Gastrocnemius medialis (tissue), 4 donors: Measurements from ENCODE around the gene NOL12. TPM values are rescaled to one million over a fixed set of nuclear protein-coding genes. Genes with fewer than 3 reads are reported as not detected.

Source experiments
- ATAC-seq, 2 donors: fragments of 150-250 bp; one replicate each; pipeline ENCODE4 v1.9.1; 2016
- DNase-seq, 2 donors: peaks; one replicate each; pipeline ENCODE4 v3.0.0-alpha.2; 2019
- H3K27ac ChIP-seq, 4 donors: fragments of 200-600 bp; sonication (generic); 1 replicate in 1 of 4; 2 replicates in 3 of 4; pipeline ENCODE4 v1.5.1; 2016 to 2018; ENCODE audit warnings: mild to moderate bottlenecking in 2 of 4, moderate library complexity in 1 of 4
- H3K27me3 ChIP-seq, 3 donors: fragments of 200-600 bp; sonication (generic) in 2 of 3; 1 replicate in 1 of 3; 2 replicates in 2 of 3; pipeline versions ENCODE4 v1.5.1 to v1.6.0; 2016 to 2019; ENCODE audit warnings: mild to moderate bottlenecking in 1 of 3, moderate library complexity in 1 of 3
- H3K36me3 ChIP-seq, 2 donors: fragments of 200-600 bp; sonication (generic) in 1 of 2; one replicate each; pipeline ENCODE4 v1.5.1; 2017 to 2018
- H3K4me1 ChIP-seq, 2 donors: fragments of 200-600 bp; sonication (generic) in 1 of 2; one replicate each; pipeline ENCODE4 v1.5.1; 2016 to 2017; ENCODE audit warnings: mild to moderate bottlenecking in 2 of 2
- H3K4me3 ChIP-seq, 4 donors: fragments of 200-600 bp; sonication (generic) in 3 of 4; 1 replicate in 1 of 4; 2 replicates in 3 of 4; pipeline ENCODE4 v1.5.1; 2016 to 2019; ENCODE audit warnings: mild to moderate bottlenecking in 2 of 4
- H3K9me3 ChIP-seq, 3 donors: fragments of 200-600 bp; sonication (generic) in 2 of 3; 1 replicate in 1 of 3; 2 replicates in 2 of 3; pipeline ENCODE4 v1.5.1; 2016 to 2019
- CTCF ChIP-seq, 5 experiments: fragments of 450-650 bp in 3 of 5; fragments of 200-600 bp in 2 of 5; sonication (generic) in 2 of 5; IDR thresholded peaks in 4 of 5; conservative IDR thresholded peaks in 1 of 5; 1 replicate in 4 of 5; 2 replicates in 1 of 5; pipeline ENCODE4 v1.5.1; 2016 to 2019; ENCODE audit warnings: antibody characterized with exemption in 5 of 5, mild to moderate bottlenecking in 3 of 5, moderate library complexity in 3 of 5
- POLR2A ChIP-seq, 2 donors: fragments of 450-650 bp; IDR thresholded peaks; one replicate each; pipeline ENCODE4 v1.6.1; 2017; ENCODE audit warnings: antibody characterized with exemption in 2 of 2, mild to moderate bottlenecking in 2 of 2, moderate library complexity in 2 of 2
- in situ Hi-C, 4 donors: fragments of 200-750 bp; cut with MboI; loops; one replicate each; pipeline versions ENCODE4 v1.15.0 to v1.8.0; 2017; ENCODE audit warnings: low sequenced_read_pairs in 4 of 4
- intact Hi-C: fragments of 100-400 bp; cut with DNase I; formaldehyde crosslinking; loops from one replicate; pipeline ENCODE4 v1.15.1; 2023; ENCODE audit warnings: low total_unique reads
- total RNA-seq, 4 donors: library from RNA; depleted of rRNA; stranded (reverse); fragments of >200 nt; gene quantifications; one replicate each; pipeline versions ENCODE4 v1.1.0 to v1.2.3, GENCODE V29; 2016

NOL12 gene
- total RNA-seq, 4 donors from 2014 or later: 10.0 to 21.7 (median 16.6) TPM

GRCh38 chr22:37662039-37662438 lies 24.1 kb upstream of the NOL12 start:
- intact Hi-C loops (no loop called here), in situ Hi-C loops (no loop called here)
- DNase-seq (no peak), ATAC-seq (no peak)
- no peaks in the 10 kb centered on the region for H3K9me3 ChIP-seq
- no peaks in the 10 kb centered on the region for H3K36me3 ChIP-seq
- TF ChIP-seq CTCF (IDR thresholded peaks at IDR 0.05 in 4 of 5, conservative IDR thresholded peaks at IDR 0.05 in 1 of 5): no peak
- TF ChIP-seq POLR2A (IDR thresholded peaks at IDR 0.05): no peak
- no peak overlapping the region for H3K4me3 ChIP-seq
- H3K4me1 ChIP-seq: peaks cover 38 to 48% of the 10 kb centered on the region in 2 donors
- no peaks in the 10 kb centered on the region for H3K27me3 ChIP-seq
- peak overlapping the region; percentile 58 to 75 (median 73) for H3K27ac ChIP-seq

- H3K27me3 ChIP-seq: no peaks in the 10 kb centered on the region
- TF ChIP-seq POLR2A (IDR thresholded peaks at IDR 0.05): no peak
- no peak for TF ChIP-seq CTCF (IDR thresholded peaks at IDR 0.05 in 4 of 5, conservative IDR thresholded peaks at IDR 0.05 in 1 of 5)
- no peaks in the 10 kb centered on the region for H3K9me3 ChIP-seq
- ATAC-seq (peak in 1 of 2 donors; percentile 8), DNase-seq (no peak)
- H3K36me3 ChIP-seq: no peaks in the 10 kb centered on the region
- intact Hi-C loops (no loop called here), in situ Hi-C loops (no loop called here)
- H3K4me3 ChIP-seq: no peak overlapping the region
- peak overlapping the region in 2 of 4 donors; percentile 55 to 58 for H3K27ac ChIP-seq
- peaks cover 32 to 46% of the 10 kb centered on the region in 2 donors for H3K4me1 ChIP-seq
Measured at GRCh38 chr22:37663521-37664140, 22.5 kb upstream of the NOL12 start.

GRCh38 chr22:37664249-37665101 lies 21.7 kb upstream of the NOL12 start:
- ATAC-seq: no peak

GRCh38 chr22:37665487-37665886 lies 20.7 kb upstream of the NOL12 start:
- in situ Hi-C loops (no loop called here), intact Hi-C loops (no loop called here)
- Histone ChIP-seq H3K36me3 (no peaks in the 10 kb centered on the region), H3K27me3 (no peaks in the 10 kb centered on the region), H3K9me3 (no peaks in the 10 kb centered on the region), H3K4me3 (no peak overlapping the region), H3K27ac (no peak overlapping the region), H3K4me1 (peaks cover 25 to 33% of the 10 kb centered on the region in 2 donors)
- TF ChIP-seq POLR2A (IDR thresholded peaks at IDR 0.05) (no peak), CTCF (IDR thresholded peaks at IDR 0.05 in 4 of 5, conservative IDR thresholded peaks at IDR 0.05 in 1 of 5) (no peak)
- ATAC-seq (no peak), DNase-seq (no peak)

More at GRCh38 chr22:37664249-37665101, 21.7 kb upstream of the NOL12 start:
- peaks cover 31 to 42% of the 10 kb centered on the region in 2 donors for H3K4me1 ChIP-seq
- H3K27ac ChIP-seq: peak overlapping the region in 1 of 4 donors; percentile 55
- H3K27me3 ChIP-seq: no peaks in the 10 kb centered on the region
- in situ Hi-C loops: no loop called here
- H3K36me3 ChIP-seq: no peaks in the 10 kb centered on the region
- no peaks in the 10 kb centered on the region for H3K9me3 ChIP-seq
- DNase-seq: no peak
- intact Hi-C loops: no loop called here
- TF ChIP-seq CTCF (IDR thresholded peaks at IDR 0.05 in 4 of 5, conservative IDR thresholded peaks at IDR 0.05 in 1 of 5) (no peak), POLR2A (IDR thresholded peaks at IDR 0.05) (no peak)
- H3K4me3 ChIP-seq: no peak overlapping the region
